Measurements from ENCODE around the gene GATA1. TPM values are rescaled to one million over a fixed set of nuclear protein-coding genes. Genes with fewer than 3 reads are reported as not detected.

Gene GATA1
- total RNA-seq, 2 experiments from 2014 or later, result not detected

GRCh38 chrX:48792219-48792618 lies 5.8 kb downstream of the GATA1 start:
- DNase-seq, result no peak
- no peak for TF ChIP-seq CTCF (IDR thresholded peaks at IDR 0.05)
- Mint-ChIP-seq H3K4me1 (ENCODE audit: low read depth) (peaks cover 11% of the 10 kb centered on the region), H3K4me3 (no peak overlapping the region), H3K27me3 (no peaks in the 10 kb centered on the region), H3K27ac (no peak overlapping the region), H3K9me3 (no peaks in the 10 kb centered on the region), H3K36me3 (ENCODE audit: low read depth) (no peaks in the 10 kb centered on the region)
- ChIA-PET POLR2A (no interaction called here), CTCF (no interaction called here)
- no peak for ATAC-seq
- intact Hi-C loops (cut with micrococcal nuclease), result no loop called here

- ChIA-PET CTCF (no interaction called here), POLR2A (no interaction called here)
- no peak for TF ChIP-seq CTCF (IDR thresholded peaks at IDR 0.05)
- H3K27ac Mint-ChIP-seq, result no peak overlapping the region
- H3K4me1 Mint-ChIP-seq (ENCODE audit: low read depth), result peaks cover 8% of the 10 kb centered on the region
- H3K27me3 Mint-ChIP-seq, result no peaks in the 10 kb centered on the region
- intact Hi-C loops (cut with micrococcal nuclease), result no loop called here
- H3K36me3 Mint-ChIP-seq (ENCODE audit: low read depth), result no peaks in the 10 kb centered on the region
- H3K9me3 Mint-ChIP-seq, result no peaks in the 10 kb centered on the region
- DNase-seq, result no peak
- ATAC-seq, result no peak
- no peak overlapping the region for H3K4me3 Mint-ChIP-seq
Measured at GRCh38 chrX:48793935-48794334, 7.5 kb downstream of the GATA1 start.

GRCh38 chrX:48794340-48794910 lies 8.0 kb downstream of the GATA1 start:
- Mint-ChIP-seq H3K9me3 (no peaks in the 10 kb centered on the region), H3K36me3 (ENCODE audit: low read depth) (no peaks in the 10 kb centered on the region), H3K4me3 (no peak overlapping the region), H3K27me3 (no peaks in the 10 kb centered on the region), H3K4me1 (ENCODE audit: low read depth) (peaks cover 5% of the 10 kb centered on the region), H3K27ac (no peak overlapping the region)
- CTCF ChIA-PET, result no interaction called here
- TF ChIP-seq CTCF (IDR thresholded peaks at IDR 0.05), result no peak
- DNase-seq, result no peak
- ATAC-seq, result no peak
- intact Hi-C loops (cut with micrococcal nuclease), result no loop called here
- POLR2A ChIA-PET, result no interaction called here

GRCh38 chrX:48794911-48795515 lies 8.6 kb downstream of the GATA1 start:
- DNase-seq (no peak), ATAC-seq (no peak)
- ChIA-PET POLR2A (no interaction called here), CTCF (no interaction called here)
- H3K4me1 Mint-ChIP-seq (ENCODE audit: low read depth), result no peaks in the 10 kb centered on the region
- H3K36me3 Mint-ChIP-seq (ENCODE audit: low read depth), result no peaks in the 10 kb centered on the region
- H3K27ac Mint-ChIP-seq, result no peak overlapping the region
- no peaks in the 10 kb centered on the region for H3K9me3 Mint-ChIP-seq
- no peak for TF ChIP-seq CTCF (IDR thresholded peaks at IDR 0.05)
- intact Hi-C loops (cut with micrococcal nuclease), result no loop called here
- H3K4me3 Mint-ChIP-seq, result no peak overlapping the region
- no peaks in the 10 kb centered on the region for H3K27me3 Mint-ChIP-seq

- no peaks in the 10 kb centered on the region for H3K36me3 Mint-ChIP-seq (ENCODE audit: low read depth)
- ChIA-PET POLR2A (no interaction called here), CTCF (interaction anchor here (1.6 kb wide), 1 partner anchor 246 kb away, joined by 3 read pairs; no protein-coding TSS in a partner anchor)
- no peaks in the 10 kb centered on the region for H3K27me3 Mint-ChIP-seq
- H3K27ac Mint-ChIP-seq, result no peak overlapping the region
- H3K9me3 Mint-ChIP-seq, result no peaks in the 10 kb centered on the region
- H3K4me3 Mint-ChIP-seq, result no peak overlapping the region
- intact Hi-C loops (cut with micrococcal nuclease), result no loop called here
- TF ChIP-seq CTCF (IDR thresholded peaks at IDR 0.05), result no peak
- no peak for ATAC-seq
- peaks cover 10% of the 10 kb centered on the region for H3K4me1 Mint-ChIP-seq (ENCODE audit: low read depth)
- DNase-seq, result no peak
Measured at GRCh38 chrX:48798318-48798717, 11.9 kb downstream of the GATA1 start.

Data from activated CD8-positive, alpha-beta T cell treated with anti-CD3 and anti-CD28 coated beads for 36 hours (primary cell).